ENCODE results near the gene TLN1.

Gene TLN1

GRCh38 chr9:35754264-35754663 lies 22.3 kb upstream of the TLN1 start, which contains the start of gene MSMP:
TSS of gene MSMP (minus strand) at chr9:35754276. CDS start at chr9:35754129, 147 bp downstream.
- TF ChIP-seq CTCF (conservative IDR thresholded peaks at IDR 0.05; ENCODE audit: low read length): no peak
- no peak for DNase-seq (ENCODE audit: low read depth)
- no peak within 1 kb of the TSS for H3K4me3 ChIP-seq (ENCODE audit: low read length)

- TF ChIP-seq CTCF (conservative IDR thresholded peaks at IDR 0.05; ENCODE audit: low read length): no peak
- no peak overlapping the region for H3K4me3 ChIP-seq (ENCODE audit: low read length)
- no peak for DNase-seq (ENCODE audit: low read depth)
These were observed 21.5 kb upstream of the TLN1 start for GRCh38 chr9:35753466-35753865.

GRCh38 chr9:35750256-35750531 lies 18.2 kb upstream of the TLN1 start:
- DNase-seq (ENCODE audit: low read depth): no peak
- H3K4me3 ChIP-seq (ENCODE audit: low read length): peak overlapping the region; percentile 86

GRCh38 chr9:35749515-35750255 lies 17.7 kb upstream of the TLN1 start:
- no peak for TF ChIP-seq CTCF (conservative IDR thresholded peaks at IDR 0.05; ENCODE audit: low read length)
- DNase-seq (ENCODE audit: low read depth): no peak
- H3K4me3 ChIP-seq (ENCODE audit: low read length): peak overlapping the region; percentile 86

More at GRCh38 chr9:35750256-35750531, 18.2 kb upstream of the TLN1 start:
- TF ChIP-seq CTCF (conservative IDR thresholded peaks at IDR 0.05; ENCODE audit: low read length): no peak

- no peak for TF ChIP-seq CTCF (conservative IDR thresholded peaks at IDR 0.05; ENCODE audit: low read length)
- H3K4me3 ChIP-seq (ENCODE audit: low read length): peak within 1 kb of the TSS; percentile 86
- DNase-seq (ENCODE audit: low read depth): peak; percentile 58
These were observed 17.0 kb upstream of the TLN1 start, which contains the start of the genes GBA2 and RGP1 for GRCh38 chr9:35748858-35749514. TSS of gene GBA2 (minus strand) at chr9:35749228. CDS start at chr9:35748704, 524 bp downstream. TSS of gene RGP1 (plus strand) at chr9:35749287. CDS start at chr9:35749756, 469 bp downstream.

GRCh38 chr9:35748242-35748857 lies 16.4 kb upstream of the TLN1 start:
- peak overlapping the region; percentile 86 for H3K4me3 ChIP-seq (ENCODE audit: low read length)
- DNase-seq (ENCODE audit: low read depth): no peak
- TF ChIP-seq CTCF (conservative IDR thresholded peaks at IDR 0.05; ENCODE audit: low read length): no peak
